Measurements from ENCODE around the gene PGC.

The PGC gene

DNA sequence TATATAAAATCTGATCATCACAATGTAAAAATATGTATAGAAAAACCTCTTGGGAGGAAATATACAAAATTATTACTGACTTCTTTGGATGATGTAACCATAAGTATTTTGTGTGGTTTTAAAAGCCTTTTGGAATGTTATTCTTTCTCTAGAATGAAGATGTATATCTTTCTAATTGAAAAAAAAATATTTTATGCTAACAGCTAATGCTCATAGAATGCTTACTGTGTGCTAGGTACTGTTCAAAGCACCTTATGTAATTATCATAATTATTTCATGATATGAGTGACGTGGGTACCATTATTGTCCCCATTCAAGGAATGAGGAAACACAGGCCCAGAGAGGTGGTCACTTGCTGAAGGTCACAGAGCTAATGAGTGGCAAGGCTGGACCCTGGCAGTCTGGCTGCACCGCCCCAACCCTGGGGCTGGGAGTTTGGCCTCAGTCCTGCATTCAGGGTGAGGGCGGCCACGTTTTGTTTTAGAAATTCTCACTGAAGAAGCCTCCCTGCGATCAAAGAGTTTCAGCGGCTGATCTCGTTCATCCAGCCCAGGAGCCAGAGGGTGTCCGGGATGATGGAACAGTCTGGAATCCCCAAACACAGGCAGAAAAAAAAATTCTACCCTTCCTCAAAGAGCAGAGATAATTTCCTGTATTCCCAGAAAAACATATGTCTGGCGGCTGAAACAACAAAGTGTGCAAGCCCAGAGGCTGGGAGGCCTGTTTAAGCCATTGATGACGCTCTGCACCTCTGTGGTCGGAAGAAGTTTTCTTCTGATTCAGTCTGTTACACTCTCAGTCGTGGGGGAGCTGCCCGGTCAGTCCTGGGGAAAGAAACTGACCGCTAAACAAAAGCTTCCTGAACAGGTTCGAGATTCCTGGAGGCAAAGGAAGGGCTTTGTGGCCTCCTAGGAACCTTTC lies 49.1 kb downstream of the PGC start:
- DNase-seq (ENCODE audit: low read depth in 2 of 2): no peak

- DNase-seq (ENCODE audit: low read depth in 2 of 2): no peak
Measured at GRCh38 chr6:41696788-41697187, 50.4 kb downstream of the PGC start.

DNA sequence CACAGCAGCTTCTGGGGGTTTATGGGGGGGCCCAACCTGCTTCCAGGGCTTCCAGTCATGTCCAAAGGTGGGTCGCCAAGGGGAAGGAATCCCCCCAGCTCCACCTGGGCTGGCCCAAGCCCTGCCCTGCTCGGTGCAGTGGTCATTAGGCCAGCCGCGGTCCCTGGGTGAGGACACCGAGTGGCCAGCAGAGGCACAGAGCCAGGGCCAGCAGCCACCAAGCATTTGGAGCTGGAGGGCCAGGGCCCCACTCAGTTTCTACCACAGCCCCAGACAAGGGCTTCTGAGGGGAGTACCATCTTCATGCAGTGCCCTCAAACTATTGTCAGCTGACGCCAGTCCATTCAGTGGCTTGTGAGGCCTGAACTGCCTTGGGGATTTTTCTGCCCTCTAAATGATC lies 51.4 kb downstream of the PGC start:
- no peak for DNase-seq (ENCODE audit: low read depth in 2 of 2)

GRCh38 chr6:41694815-41695526 lies 52.2 kb downstream of the PGC start:
- no peak for DNase-seq (ENCODE audit: low read depth in 2 of 2)

DNA sequence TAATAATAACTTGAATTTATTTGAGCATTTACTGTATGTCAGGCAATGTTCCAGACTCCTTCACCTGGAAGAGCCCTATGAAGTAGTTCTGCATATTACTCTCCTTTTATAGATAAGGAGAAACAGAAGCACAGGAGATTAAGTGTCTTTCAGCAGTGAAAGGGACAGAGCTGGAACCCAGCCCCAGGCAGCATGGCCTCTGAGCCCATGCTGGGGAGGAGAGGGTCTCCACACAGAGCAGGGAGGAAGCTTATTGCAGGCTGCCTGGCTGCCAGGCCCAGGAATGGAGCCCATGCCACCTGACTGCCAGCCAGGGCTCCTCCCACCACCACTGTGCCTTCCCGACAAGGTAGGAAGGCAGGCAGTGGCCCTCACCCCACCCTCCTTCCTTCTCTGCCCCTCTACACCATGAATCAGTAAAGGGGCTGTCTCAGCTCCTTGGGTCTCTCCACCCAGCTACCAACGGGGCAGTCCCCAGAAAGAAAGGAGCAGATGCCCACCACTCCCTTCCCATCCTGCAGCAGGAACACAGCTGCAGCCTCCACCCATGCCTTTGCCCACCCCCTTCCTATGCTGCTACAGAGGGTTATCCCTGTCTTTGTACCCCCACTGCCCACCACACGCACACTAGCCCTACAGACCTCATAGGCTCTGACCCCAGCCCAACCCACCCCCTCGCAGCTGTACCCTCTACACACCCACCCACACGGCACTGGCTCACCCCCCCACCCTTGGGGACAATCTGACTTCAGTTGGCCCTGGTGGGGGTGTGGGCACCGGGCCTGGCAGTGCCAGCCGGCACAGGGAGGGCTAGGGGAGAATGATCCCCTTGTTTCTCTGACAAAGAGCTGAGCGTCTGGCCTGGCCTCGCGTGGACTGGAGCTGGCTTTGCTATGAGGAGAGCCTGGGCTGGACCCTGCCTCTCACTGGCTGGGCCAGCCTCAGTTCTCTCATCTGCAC lies 53.6 kb downstream of the PGC start:
- DNase-seq (ENCODE audit: low read depth in 2 of 2): no peak

DNA sequence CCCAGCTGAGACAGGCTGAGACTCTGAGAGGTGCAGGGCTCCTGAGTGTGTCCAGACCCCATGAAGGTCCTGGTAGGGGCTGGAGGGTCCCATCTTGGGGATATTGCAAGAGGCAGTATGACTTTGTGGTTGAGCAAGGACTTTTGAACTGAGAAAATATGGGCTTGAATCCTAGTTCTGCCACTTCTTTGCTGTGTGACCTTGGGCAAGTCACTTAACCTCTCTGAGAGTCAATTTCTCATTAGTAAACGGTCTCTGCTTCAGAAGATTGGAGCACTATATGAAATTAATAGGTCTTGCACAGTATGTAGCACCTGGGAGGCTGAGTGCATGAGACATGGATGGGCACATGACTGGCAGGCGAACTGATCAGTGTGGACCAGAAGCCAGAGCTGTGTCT lies 54.5 kb downstream of the PGC start:
- no peak for DNase-seq (ENCODE audit: low read depth in 2 of 2)

GRCh38 chr6:41692080-41692675 lies 55.0 kb downstream of the PGC start:
- no peak for DNase-seq (ENCODE audit: low read depth in 2 of 2)

GRCh38 chr6:41691426-41692079 lies 55.6 kb downstream of the PGC start:
- DNase-seq (ENCODE audit: low read depth in 2 of 2): no peak

GRCh38 chr6:41690541-41691330 lies 56.5 kb downstream of the PGC start:
- DNase-seq (ENCODE audit: low read depth in 2 of 2): no peak

- no peak for DNase-seq (ENCODE audit: low read depth in 2 of 2)
Measured at GRCh38 chr6:41689171-41690008, 57.8 kb downstream of the PGC start.

- DNase-seq (ENCODE audit: low read depth in 2 of 2): no peak
Measured at GRCh38 chr6:41688256-41688965, 58.8 kb downstream of the PGC start.

DNA sequence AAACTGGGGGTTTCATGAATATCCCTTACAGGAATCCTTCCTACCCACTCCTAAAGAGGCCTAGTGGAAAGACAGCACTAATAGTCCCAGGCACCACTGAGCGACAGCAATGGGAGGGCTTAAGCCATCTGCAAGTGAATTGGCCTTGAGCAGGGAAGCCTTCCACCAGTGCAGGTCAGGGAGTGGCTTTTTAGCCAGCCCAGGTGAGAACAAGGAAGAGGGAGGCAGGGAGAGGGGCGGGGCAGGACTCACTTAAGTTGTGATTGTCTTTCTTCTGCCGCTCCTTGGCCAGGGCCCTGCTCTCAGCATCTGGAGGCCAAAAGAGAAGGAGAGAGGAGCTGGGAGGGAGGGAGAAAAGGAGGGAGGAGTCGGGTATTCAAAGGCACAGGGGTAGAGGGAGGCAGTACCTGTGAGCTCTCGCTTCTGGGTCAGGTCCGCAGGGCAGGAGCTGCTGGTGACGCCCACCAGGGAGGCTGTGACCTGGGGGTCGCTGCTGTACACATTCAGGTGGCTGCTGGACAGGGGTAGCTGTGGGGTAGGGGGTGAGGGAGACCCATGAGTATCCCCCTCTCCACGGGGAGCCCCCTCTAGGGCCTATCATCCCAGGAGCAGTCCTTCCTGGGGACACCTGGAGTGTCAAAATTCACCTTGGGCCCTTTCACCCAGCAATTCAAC lies 59.6 kb downstream of the PGC start:
- DNase-seq (ENCODE audit: low read depth in 2 of 2): no peak

Data from stimulated activated CD4-positive, alpha-beta T cell treated with anti-CD3 and anti-CD28 coated beads, Interleukin-12 subunit alpha, Interleukin-12 subunit beta, amount 100 ng/mL, for 24 hours (primary cell).